ENCODE results near the gene SLITRK5.

The SLITRK5 gene, protein sequence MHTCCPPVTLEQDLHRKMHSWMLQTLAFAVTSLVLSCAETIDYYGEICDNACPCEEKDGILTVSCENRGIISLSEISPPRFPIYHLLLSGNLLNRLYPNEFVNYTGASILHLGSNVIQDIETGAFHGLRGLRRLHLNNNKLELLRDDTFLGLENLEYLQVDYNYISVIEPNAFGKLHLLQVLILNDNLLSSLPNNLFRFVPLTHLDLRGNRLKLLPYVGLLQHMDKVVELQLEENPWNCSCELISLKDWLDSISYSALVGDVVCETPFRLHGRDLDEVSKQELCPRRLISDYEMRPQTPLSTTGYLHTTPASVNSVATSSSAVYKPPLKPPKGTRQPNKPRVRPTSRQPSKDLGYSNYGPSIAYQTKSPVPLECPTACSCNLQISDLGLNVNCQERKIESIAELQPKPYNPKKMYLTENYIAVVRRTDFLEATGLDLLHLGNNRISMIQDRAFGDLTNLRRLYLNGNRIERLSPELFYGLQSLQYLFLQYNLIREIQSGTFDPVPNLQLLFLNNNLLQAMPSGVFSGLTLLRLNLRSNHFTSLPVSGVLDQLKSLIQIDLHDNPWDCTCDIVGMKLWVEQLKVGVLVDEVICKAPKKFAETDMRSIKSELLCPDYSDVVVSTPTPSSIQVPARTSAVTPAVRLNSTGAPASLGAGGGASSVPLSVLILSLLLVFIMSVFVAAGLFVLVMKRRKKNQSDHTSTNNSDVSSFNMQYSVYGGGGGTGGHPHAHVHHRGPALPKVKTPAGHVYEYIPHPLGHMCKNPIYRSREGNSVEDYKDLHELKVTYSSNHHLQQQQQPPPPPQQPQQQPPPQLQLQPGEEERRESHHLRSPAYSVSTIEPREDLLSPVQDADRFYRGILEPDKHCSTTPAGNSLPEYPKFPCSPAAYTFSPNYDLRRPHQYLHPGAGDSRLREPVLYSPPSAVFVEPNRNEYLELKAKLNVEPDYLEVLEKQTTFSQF

DNA sequence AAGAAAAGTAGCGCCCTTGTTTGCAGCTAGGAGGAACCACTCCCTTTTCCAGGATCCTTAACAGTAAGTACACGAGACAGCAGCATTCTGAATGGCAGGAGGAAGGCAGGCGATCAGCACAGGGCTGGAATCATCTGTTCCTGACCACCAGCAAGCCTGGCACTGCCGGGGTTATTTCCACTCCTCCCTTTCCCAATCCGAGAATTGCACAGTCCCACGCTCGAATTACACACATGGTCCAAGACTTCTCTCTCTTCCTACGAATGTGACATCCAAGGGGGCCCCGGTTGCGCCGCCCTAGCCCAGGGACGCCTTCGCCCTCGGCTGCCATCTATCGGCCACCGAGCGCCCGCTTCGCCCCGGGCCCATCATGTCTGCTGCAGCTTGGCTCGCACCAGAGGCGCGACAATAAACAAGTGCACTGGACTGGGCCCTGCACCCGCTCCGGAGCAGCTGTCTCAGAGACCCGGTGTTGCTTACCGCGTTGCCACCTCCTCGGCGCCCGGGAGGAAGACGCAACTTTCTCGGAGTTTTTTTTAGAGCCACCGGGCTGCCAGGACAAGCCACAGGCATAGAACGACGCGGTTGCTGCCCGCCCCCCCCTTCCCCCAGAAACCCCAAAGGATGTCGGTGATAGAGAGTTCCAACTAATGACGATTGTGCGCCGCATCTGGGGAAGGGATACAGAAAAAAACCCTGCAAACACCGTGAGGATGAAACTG, at the start of gene SLITRK5:
TSS of gene SLITRK5 (plus strand) at position 341 of the 722 bp plus-strand sequence. CDS start 4,018 bp downstream, outside the sequence.
- DNase-seq (ENCODE audit: low read depth) = peak; percentile 64
- TF ChIP-seq, protein P1, sequence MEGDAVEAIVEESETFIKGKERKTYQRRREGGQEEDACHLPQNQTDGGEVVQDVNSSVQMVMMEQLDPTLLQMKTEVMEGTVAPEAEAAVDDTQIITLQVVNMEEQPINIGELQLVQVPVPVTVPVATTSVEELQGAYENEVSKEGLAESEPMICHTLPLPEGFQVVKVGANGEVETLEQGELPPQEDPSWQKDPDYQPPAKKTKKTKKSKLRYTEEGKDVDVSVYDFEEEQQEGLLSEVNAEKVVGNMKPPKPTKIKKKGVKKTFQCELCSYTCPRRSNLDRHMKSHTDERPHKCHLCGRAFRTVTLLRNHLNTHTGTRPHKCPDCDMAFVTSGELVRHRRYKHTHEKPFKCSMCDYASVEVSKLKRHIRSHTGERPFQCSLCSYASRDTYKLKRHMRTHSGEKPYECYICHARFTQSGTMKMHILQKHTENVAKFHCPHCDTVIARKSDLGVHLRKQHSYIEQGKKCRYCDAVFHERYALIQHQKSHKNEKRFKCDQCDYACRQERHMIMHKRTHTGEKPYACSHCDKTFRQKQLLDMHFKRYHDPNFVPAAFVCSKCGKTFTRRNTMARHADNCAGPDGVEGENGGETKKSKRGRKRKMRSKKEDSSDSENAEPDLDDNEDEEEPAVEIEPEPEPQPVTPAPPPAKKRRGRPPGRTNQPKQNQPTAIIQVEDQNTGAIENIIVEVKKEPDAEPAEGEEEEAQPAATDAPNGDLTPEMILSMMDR (conservative IDR thresholded peaks at IDR 0.05; ENCODE audit: low read depth, low read length) = peak; percentile 84
- H3K4me3 ChIP-seq (ENCODE audit: low read depth, low read length) = peak within 1 kb of the TSS; percentile 53

DNA sequence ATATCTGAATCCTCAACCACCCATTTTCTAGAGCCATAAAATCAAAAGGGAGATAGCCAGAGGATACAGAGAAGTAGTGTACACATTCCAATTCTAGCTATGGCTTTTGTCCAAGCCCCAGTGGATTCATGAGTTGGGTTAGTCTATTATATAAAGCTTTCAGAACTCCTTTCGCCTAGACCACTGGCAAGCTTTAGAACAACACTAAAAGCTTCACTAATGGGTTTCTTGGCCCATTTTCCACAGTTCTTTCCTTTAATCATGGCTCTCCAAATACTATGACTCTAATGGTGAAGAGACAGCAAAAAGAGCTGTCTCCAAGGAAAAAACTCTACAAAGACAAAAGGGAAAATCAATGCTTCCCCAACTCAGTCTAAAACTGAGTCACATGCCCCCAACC, 48.2 kb upstream of the SLITRK5 start:
- DNase-seq (ENCODE audit: low read depth) = no peak
- no peak overlapping the region for H3K4me3 ChIP-seq (ENCODE audit: low read depth, low read length)
- TF ChIP-seq, protein P1 (conservative IDR thresholded peaks at IDR 0.05; ENCODE audit: low read depth, low read length) = no peak

DNA sequence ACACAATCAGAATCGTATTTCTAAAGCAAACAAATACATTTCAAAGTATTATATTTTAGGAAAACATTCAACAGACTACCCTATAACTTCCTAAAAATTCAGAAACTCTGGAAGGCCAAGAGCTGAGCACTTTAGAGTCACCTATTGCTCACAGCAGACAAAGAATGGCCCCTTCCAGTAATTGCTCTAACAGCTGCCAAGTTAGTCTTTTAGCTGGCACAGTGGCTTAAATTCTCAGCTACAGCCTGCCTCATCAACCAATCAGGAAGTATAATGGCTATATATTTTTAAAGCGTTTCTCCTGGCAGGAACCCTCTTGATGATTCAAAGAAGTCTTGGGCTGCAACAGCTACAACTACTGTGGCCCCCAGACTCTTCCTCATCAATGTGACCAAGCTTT, 14.9 kb upstream of the SLITRK5 start:
- TF ChIP-seq, protein P1 (conservative IDR thresholded peaks at IDR 0.05; ENCODE audit: low read depth, low read length) = no peak
- H3K4me3 ChIP-seq (ENCODE audit: low read depth, low read length) = no peak overlapping the region
- DNase-seq (ENCODE audit: low read depth) = no peak

DNA sequence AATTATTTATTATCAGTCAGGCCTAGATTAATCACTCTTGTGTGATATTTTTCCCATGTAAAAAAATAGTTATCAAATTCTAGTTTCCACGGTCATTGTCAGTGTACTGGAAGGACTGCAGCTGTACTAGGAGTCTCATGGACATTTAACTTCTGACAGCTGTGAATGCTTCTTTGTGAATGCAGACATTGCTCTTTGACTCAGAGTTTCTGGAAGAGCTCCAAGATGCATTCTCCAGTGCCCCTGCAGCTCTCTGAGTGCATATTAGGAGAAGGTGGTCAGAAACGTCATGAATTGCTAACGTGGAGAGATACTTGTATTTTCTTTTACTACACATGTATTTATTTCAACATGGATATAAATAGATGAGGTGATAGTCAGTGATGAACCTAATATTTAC, 9.7 kb upstream of the SLITRK5 start:
- no peak overlapping the region for H3K4me3 ChIP-seq (ENCODE audit: low read depth, low read length)
- TF ChIP-seq, protein P1 (conservative IDR thresholded peaks at IDR 0.05; ENCODE audit: low read depth, low read length) = no peak
- DNase-seq (ENCODE audit: low read depth) = peak; percentile 64

DNA sequence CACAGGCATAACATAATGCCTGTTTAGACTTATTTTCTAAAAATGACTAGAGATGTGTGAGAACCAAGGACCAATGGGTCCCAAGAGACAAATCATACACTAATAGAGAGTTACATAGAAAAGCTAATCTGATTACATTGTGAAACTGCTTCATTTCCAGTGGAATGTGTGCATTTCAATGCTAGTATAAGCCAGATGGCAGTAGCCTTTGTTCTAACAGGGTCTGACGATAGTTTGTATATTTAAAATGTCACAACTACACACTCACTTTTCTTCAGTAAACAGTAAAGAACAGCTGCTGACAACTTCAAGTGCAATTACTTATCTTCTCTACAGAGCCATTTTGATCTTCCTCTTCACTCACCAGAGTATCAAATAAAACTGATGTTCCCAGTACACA, 4.3 kb upstream of the SLITRK5 start:
- no peak overlapping the region for H3K4me3 ChIP-seq (ENCODE audit: low read depth, low read length)
- TF ChIP-seq, protein P1 (conservative IDR thresholded peaks at IDR 0.05; ENCODE audit: low read depth, low read length) = no peak
- DNase-seq (ENCODE audit: low read depth) = no peak

DNA sequence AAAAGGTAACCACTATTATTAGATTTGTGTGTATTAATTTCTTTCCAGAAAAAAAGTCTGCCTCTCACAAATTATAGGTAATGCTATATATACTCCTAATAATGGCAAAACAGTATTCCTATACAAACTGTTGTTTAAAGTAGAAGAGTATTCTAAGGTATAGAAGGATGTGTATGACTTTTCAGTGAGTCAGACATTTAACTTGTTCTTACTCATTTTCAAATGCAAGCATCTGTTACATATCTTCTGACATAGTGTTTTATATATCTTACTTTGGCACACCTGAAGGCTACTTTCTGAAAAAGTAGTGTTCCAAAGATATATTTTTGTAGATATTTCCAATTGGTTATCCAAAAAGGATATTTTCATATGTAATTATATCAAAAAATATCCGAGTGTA, 3.5 kb upstream of the SLITRK5 start:
- TF ChIP-seq, protein P1 (conservative IDR thresholded peaks at IDR 0.05; ENCODE audit: low read depth, low read length) = no peak
- H3K4me3 ChIP-seq (ENCODE audit: low read depth, low read length) = no peak overlapping the region
- no peak for DNase-seq (ENCODE audit: low read depth)
